Activated CD4-positive, CD25-positive, alpha-beta regulatory T cell treated with anti-CD3 and anti-CD28 coated beads, Interleukin-2, amount 50 U/mL, for 16 hours (primary cell): ENCODE measurements around the gene SET.

Experiments used
- DNase-seq: peaks from one replicate; pipeline ENCODE4 v3.0.0-alpha.2; 2020; ENCODE audit warnings: low read depth, low spot score

Gene SET

DNA sequence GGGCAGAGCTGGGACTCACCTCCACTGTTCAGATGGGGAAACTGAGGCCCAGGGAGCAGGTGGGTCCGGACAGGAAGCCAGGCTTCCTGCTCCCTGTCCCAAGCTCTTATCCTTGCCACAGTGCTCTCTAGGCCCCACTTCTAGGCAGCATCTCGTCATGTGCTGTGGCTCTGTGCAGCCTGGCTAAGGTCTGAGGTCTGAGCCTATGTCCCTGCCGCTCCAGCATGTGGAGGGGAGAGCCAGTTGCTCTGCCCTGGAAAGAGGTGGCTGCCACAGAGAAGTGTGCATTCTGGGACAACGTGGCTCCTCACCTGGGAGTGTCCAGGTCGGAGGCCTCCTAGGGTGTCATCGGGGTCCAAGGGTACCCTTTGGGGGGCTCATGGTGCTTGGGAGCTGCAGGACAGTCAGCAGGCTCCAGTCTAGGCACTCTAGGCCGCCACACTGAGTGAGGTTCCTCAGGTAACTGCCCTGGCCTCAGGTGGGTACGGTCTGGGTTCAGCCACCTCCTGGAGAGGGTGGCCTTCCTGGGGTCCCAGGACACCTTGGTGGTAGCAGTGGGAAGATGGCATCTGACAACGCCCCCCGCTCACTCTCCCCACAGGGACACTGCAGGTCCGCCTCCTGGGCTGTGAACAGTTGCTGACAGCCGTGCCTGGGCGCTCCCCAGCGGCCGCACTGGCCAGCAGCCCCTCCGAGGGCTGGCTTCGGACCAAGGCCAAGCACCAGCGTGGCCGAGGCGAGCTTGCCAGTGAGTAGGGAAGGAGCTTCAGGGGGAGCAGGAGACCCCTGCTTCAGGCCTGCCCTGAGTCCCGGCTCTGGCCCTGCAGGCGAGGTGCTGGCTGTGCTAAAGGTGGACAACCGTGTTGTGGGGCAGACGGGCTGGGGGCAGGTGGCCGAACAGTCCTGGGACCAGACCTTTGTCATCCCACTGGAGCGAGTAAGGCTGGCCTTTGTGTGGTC lies 23.7 kb downstream of the SET start:
- no peak for DNase-seq

DNA sequence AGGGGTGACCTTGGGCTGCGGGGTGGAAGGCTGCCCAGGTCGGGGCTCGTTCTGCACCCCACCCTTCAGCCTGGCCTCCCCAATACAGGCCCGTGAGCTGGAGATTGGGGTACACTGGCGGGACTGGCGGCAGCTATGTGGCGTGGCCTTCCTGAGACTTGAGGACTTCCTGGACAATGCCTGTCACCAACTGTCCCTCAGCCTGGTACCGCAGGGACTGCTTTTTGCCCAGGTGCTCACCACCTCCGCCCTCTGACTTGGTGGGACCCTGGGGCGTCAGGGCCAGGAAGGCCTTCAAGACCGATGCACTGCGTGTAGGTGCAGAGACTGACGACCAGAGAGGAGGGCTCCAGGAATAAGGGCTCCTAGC lies 24.4 kb downstream of the SET start:
- DNase-seq: no peak

DNA sequence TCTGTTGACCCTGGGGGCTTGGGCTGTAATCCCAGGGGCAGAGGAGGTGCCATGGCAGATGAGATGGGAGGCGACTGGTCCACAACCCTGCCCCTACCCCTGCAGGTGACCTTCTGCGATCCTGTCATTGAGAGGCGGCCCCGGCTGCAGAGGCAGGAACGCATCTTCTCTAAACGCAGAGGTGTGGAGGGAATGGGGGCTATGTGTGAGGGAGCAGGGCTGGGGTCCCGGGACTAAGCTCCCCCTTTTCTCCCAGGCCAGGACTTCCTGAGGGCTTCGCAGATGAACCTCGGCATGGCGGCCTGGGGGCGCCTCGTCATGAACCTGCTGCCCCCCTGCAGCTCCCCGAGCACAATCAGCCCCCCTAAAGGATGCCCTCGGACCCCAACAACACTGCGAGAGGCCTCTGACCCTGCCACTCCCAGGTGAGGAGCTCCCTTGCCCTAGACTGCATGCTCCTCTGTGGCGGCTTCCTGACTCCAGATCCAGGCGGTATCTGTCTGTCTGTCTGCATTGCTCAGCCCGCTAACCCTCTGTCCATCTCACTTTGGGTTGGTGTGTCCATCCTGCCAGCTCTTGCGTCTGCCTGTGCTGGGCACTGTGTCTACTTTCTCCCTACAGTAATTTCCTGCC lies 25.0 kb downstream of the SET start:
- DNase-seq: no peak

DNA sequence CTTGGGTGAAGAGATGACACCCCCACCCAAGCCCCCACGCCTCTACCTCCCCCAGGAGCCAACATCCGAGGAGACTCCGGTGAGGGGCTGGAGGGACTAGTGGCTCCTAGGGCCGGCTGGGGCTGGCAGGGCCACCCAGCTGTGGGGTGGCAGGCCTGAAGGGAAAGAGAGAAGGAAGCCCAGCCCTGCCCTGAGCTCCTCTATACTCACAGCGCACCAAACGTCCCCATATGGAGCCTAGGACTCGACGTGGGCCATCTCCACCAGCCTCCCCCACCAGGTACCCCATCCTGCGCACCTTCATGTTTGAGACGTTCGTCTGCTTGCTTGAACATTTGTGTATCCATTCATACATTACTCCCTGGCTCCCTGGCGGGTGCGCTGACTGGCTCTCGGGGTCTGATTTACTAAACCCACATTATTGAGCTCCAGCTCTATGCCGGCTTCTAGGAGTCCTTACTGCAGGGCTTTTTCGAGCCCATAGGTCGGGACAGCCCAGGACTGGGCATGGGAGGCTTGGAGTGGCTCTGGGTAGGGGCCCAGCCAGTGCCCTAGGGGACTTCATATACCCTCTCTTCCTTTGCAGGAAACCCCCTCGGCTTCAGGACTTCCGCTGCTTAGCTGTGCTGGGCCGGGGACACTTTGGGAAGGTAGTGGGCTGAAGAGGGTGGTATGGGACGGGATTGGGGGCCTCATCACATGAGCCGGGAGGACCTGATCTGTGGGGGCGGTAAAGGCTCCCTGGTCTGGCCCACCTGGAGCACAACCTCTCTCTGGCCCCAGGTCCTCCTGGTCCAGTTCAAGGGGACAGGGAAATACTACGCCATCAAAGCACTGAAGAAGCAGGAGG lies 25.8 kb downstream of the SET start:
- no peak for DNase-seq

DNA sequence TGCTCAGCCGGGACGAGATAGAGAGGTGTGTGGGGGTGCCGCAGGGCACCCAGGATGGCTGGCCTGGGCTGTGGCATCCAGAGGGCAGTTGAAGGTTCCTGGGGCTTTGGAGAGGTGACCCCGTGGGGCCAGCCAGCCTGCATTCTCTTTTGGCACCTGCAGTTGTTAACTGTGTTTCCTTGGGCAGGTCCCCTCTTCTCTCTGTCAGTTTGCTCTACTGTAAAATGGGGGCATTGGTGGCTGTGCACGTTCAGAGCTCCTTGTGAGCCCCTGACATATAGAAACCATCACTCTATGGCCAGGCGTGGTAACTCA lies 26.4 kb downstream of the SET start:
- DNase-seq: no peak

DNA sequence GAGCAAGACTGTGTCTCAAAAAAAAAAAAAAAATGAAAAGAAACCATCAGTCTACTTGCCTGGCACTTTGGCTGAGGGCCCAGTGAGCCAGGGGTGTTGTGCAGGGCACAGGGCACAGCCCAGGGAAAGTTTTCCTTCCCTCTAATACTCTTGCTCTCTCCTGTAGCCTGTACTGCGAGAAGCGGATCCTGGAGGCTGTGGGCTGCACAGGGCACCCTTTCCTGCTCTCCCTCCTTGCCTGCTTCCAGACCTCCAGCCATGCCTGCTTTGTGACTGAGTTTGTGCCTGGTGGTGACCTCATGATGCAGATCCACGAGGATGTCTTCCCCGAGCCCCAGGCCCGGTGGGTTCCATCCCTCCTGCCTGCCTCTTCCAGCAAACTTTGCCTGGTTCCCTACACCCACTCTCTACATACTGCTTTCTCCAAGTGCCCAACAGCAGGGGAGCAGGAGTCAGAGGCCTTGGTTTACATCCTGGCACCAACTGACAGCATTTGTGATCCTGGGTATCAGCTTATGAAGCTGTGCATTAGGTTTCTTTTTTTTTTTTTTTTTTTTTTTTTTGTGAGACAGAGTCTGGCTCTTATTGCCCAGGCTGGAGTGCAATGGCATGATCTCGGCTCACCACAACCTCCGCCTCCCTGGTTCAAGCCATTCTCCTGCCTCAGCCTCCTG lies 27.7 kb downstream of the SET start:
- no peak for DNase-seq

DNA sequence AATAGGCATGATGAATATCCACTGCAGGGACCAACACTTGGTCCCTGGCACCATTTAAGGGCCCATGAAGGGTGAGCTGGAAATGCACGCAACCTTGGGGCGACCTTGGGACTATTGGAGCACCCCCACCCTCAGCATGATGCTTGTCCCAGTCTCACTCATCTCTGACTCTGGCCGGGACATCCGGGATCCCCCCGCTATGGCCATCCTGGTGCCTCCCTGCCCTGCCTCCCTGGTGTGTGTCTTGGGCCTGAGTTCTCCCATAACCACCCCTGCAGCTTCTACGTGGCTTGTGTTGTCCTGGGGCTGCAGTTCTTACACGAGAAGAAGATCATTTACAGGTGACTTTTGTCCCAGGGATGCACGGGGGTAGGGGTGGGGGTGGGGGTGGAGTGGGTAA lies 29.0 kb downstream of the SET start:
- no peak for DNase-seq

DNA sequence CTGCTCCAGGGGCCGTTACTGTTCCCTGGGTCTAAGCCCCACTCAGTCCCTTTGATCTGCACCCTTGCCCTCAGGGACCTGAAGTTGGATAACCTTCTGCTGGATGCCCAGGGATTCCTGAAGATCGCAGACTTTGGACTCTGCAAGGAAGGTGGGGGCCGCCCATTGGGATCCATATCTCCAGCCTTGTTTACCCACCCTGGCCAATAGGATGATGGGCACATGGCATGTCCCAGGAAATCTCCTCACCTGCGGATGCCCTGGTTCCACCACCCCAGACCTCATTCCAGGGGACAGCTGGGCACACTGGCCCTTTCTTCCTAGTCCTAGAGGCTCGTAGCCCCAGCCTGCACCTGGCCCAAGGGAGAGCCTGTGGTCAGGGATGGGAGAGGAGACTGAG lies 29.5 kb downstream of the SET start:
- no peak for DNase-seq

DNA sequence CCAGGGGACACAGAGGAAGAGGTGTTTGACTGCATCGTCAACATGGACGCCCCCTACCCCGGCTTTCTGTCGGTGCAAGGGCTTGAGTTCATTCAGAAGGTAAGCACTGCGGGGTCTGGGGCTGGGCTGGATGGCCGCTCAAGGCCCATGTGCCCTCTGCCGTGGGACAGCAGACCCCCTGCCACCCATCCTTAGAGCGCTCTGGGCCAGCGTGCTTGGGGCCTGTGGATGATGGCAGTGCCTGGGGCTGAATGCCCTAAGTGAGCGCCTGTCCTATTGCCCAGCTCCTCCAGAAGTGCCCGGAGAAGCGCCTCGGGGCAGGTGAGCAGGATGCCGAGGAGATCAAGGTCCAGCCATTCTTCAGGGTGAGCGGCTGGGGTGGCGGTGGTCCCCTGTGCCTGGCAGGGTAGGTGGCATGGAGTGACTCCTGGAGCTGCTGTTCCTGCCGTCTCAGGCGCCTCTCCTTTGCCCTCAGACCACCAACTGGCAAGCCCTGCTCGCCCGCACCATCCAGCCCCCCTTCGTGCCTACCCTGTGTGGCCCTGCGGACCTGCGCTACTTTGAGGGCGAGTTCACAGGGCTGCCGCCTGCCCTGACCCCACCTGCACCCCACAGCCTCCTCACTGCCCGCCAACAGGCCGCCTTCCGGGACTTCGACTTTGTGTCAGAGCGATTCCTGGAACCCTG lies 31.0 kb downstream of the SET start:
- DNase-seq: no peak

DNA sequence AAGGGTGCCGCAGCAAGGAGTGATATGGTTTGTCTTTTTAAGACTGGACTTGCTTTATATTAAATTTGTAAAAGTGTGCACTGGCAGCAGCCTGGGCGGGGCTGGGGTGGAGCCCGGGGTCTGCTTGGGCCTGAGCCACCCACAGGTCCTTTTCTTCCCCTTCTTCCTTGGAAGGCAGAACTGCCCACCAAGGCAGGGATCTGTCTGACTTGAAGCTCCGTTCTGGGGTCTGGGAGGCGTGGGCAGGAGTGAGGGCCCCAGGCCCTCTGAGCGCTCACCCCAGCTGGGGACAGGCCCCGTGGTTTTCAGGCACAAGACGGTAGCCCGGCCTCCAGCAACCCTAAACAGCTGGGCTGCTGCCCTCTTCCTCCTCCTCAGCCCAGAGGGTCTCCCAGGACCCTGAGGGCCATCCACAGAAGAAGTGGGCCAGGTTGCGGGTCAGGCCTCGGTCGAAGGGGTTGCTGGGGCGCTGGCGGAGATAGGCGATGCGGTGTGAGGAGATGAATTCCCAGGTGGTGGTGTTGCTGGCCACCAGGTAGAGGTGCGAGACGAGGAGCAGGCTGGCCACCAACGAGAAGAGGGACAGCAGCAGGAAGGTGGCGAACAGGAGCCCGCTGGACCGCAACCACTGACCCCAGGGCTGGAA lies 31.9 kb downstream of the SET start:
- DNase-seq: no peak

DNA sequence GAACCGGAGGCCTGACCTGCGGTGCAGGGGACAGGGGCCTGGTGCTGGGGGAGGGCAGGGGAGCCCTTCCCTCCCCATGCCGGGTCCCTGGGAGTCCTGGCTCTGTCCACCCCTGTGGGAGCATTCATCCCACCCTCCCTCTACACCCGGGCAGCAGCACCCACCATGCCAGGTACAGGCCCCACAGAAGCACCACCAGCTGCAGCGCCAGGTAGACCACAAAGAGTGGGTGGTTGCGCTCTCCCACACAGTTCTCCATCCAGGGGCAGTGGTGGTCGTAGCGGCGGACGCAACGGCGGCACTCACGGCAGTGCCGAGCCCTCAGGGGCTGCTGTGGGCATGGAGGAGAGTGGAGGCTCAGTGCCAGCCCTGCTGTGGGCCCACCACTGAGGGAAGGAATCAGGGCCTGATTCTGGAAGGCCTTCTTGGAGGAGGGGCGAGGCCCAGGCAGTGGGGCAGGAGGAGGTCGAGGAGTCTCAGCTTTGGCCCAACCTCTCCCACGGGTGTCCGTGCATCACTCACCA lies 32.5 kb downstream of the SET start:
- no peak for DNase-seq

DNA sequence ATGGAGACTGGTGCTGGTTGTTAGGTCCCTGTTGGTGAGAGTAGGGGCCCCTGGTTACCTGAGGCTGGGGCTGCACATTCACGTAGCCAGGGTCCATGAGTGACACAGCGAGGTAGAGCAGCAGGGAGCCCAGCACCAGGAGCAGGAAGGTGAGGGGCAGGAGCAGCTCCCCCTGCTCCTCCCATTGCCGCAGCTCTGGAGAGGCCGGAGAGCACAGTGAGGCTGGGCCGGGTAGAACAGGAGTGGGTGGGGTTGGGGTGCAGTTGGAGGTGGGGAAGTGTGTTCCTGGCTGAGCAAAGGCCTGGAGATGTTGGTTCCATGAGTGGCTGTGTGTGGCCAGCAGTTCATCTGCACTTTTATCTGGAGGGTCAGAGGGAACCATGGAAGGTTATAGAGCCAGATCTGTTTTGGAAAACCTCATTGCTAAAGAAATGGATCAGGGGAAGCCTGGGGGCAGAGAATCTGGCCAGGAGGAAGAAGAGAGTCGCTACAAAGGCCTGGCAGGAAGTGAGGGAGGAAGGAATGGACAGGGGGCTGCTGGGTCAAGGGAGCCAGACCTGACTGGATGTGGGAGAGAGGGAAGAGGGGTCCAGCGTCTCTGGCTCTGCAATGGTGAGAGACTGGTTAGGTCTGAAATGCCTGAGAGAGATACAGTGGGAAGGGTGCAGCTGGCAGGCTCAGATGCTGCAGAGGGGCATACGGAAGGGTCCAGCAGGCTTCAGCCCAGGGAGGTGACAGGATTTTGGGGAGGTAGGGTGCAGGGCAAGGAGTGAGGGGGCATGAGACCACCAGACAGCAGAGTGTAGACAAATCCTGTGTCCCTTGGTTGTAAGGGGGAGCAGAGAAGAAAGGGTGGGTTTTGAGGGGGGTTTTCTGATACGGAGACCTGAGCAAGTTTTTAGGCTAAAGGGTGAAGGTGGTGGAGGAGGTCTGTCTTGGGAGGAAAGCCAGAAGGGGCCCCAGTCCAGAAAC lies 33.6 kb downstream of the SET start:
- DNase-seq: no peak

DNA sequence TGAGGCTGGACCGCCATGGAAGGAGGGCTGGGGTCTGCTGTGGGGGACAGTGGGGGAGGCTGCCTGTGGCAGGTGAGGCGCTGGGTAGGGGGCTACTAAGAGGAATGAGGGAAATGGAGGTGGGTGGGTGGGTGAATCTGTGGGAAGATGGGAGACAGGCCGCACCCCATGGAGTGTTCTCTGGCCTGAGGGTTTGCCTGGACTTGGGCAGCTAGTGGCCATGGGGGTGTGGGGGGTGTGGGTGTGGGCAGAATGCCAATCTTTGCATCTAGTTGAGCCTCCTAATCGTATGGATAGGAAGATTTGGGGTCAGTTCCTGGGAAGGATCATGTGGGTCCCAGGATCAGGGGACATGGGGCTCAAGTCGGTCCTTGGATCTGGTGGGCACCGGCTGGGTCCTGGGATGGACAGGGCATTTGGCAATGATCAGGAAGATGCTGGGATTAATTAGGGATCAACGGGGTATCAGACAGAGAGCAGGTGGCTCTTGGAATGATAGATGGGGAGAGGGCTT lies 34.4 kb downstream of the SET start:
- no peak for DNase-seq

DNA sequence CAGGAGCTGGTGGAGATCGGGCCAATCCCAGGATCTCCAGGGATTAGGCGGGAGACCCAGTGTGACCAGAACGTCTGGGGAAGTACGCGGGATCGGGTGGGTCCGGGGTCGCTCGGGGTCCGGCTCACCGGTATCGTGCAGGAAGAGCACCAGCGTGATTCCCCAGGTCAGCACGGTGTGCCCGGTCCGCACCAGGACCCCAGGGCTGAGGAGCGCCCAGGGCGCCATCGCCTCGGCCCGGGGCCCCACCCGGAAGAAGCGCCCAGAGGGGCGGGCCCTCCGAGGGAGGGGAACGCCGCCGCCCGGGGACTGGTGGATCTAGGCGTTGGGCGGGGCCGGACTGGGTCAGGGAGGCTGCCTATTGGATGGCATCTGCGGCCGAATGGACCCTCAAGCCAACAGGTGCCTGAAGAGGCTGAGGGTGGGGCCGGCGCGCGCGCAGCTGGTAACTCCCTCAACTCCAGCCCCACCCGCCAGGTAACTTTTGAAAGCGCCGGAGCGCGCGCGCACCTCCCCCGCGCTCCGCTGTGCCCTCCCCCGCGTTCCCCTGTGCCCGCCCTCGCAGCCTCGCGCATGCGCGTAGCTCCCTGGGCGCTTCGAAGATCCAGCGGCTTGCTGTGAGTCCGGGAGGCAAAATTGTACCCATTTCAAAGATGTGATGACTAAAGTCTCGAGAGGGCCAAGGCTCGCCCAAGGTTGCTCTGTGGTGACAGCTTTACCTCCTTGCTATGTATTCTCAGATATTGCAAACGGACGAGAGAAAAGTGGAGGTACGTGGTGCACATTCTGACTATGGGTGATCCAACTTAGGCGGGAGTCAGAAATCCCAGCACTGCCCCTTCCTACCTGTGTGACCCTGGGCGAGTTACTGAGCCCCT lies 35.1 kb downstream of the SET start, which contains the start of gene ZDHHC12:
ZDHHC12 (minus strand) TSS at position 262 of the 878 bp plus-strand sequence; CDS start at position 228, 34 bp downstream.
- peak; percentile 98 for DNase-seq

DNA sequence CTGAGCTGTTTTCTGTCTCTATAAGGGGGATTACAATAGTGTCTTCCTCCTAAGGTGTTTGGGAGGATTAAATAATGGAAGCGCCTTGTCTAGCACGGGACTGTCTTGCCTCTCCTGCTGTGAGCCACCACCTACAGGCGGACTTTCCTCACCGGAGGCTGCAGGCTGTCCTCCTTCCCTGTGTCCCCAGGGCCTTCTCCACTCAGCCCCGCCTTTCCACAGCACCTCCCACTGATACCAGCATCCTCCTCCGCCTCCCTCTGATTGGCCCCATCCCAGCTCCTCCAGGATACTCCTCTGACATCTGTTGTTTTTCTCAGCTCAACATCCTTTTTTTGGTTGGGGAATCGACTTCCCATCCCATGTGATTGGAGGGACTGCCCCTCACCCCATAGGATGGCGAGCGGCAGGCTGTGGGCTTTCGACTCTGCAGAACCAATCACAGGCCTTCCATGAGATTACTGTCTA lies 35.8 kb downstream of the SET start:
- DNase-seq: no peak

DNA sequence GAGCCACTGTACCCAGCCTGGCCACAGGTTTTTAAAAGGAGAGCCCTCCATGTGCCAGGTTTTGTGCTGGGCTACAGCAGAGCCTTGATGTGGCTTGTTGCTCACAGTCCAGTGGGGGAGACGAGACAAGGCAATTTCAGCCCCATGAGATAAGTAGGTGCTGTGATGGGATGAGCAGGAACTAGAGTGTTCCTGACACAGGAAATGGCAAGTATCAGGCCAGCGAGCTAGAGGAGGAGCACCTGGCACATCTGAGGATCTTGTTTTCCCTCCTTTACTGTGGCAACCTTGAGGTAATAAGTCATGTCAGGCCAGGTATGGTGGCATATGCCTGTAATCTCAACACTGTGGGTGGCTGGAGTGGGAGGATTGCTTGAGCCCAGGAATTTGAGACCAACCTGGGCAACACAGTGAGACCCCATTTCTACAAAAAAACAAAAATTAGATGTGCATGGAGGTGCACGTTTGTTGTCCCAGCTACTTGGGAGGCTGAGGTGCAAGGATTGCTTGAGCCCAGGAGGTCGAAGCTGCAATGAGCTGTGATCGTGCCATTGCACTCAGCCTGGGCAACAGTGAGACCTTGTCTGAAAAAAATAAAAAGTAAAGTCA lies 38.7 kb downstream of the SET start:
- no peak for DNase-seq

DNA sequence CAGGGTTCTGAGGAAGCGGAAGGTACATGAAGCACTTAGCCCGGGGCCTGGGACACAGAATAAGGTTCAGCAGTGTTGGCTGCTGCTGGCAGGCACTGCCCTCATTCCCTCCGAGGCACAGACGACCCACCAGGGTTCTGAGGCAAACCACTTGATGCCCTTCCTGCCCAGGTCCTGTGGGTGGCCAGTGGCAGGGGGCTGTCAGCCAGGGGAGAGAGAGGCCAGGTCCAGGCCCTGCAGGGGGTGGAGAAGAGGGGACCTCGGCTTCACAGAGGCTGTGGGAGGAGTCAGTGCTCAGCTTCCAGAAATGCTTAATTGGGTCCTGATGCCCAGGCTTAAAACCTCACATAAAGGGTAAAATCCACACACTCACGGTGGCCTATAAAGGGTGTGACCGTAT lies 39.3 kb downstream of the SET start:
- DNase-seq: no peak
